Progenitor cell of endocrine pancreas (in vitro differentiated cells): ENCODE results near the gene RALGAPA2. TPM values are rescaled to one million over a fixed set of nuclear protein-coding genes. Genes with fewer than 3 reads are reported as not detected.

ENCODE experiments used
- DNase-seq: peaks from one replicate; pipeline ENCODE4 v3.0.0; 2021; ENCODE audit warnings: low spot score; ENCODE audit not compliant: unreplicated experiment
- H3K27ac Mint-ChIP-seq: 2 replicates; pipeline ENCODE4 v1.8.0; 2021; ENCODE audit warnings: mild to moderate bottlenecking, moderate library complexity, mixed read lengths
- H3K27me3 Mint-ChIP-seq: 2 replicates; pipeline ENCODE4 v1.8.0; 2021; ENCODE audit warnings: mixed read lengths
- H3K36me3 Mint-ChIP-seq: 2 replicates; pipeline ENCODE4 v1.8.0; 2022; ENCODE audit warnings: mixed read lengths; ENCODE audit not compliant: insufficient read depth
- H3K4me1 Mint-ChIP-seq: 2 replicates; pipeline ENCODE4 v1.8.0; 2021; ENCODE audit warnings: low read depth, mixed read lengths
- H3K4me3 Mint-ChIP-seq: 2 replicates; pipeline ENCODE4 v1.8.0; 2021; ENCODE audit warnings: low read depth, mild to moderate bottlenecking, moderate library complexity, mixed read lengths
- H3K9me3 Mint-ChIP-seq: 2 replicates; pipeline ENCODE4 v1.8.0; 2021; ENCODE audit warnings: low read depth, mixed read lengths
- CTCF ChIP-seq: fragments of 200-600 bp; sonication (generic); IDR thresholded peaks from one replicate; pipeline ENCODE4 v1.5.0; 2021; ENCODE audit warnings: antibody characterized with exemption, mild to moderate bottlenecking; ENCODE audit not compliant: unreplicated experiment
- total RNA-seq: library from RNA; stranded (reverse); gene quantifications from 2 replicates; pipeline ENCODE4 v1.2.1, GENCODE V29; 2021

RALGAPA2 gene
- total RNA-seq, 1 donor from 2014 or later = 109 TPM

- DNase-seq = no peak
- H3K27ac Mint-ChIP-seq = no peak overlapping the region
- H3K9me3 Mint-ChIP-seq = no peaks in the 10 kb centered on the region
- no peaks in the 10 kb centered on the region for H3K4me1 Mint-ChIP-seq
- no peak for TF ChIP-seq CTCF
- no peaks in the 10 kb centered on the region for H3K36me3 Mint-ChIP-seq
- peaks cover 4% of the 10 kb centered on the region for H3K27me3 Mint-ChIP-seq
- no peak overlapping the region for H3K4me3 Mint-ChIP-seq
Observed at GRCh38 chr20:20733943-20734342, 21.5 kb upstream of the RALGAPA2 start.

GRCh38 chr20:20732641-20733040 lies 20.2 kb upstream of the RALGAPA2 start:
- H3K4me3 Mint-ChIP-seq = no peak overlapping the region
- H3K4me1 Mint-ChIP-seq = no peaks in the 10 kb centered on the region
- peaks cover 4% of the 10 kb centered on the region for H3K27me3 Mint-ChIP-seq
- H3K27ac Mint-ChIP-seq = no peak overlapping the region
- no peaks in the 10 kb centered on the region for H3K9me3 Mint-ChIP-seq
- TF ChIP-seq CTCF = no peak
- no peaks in the 10 kb centered on the region for H3K36me3 Mint-ChIP-seq
- DNase-seq = no peak

DNA sequence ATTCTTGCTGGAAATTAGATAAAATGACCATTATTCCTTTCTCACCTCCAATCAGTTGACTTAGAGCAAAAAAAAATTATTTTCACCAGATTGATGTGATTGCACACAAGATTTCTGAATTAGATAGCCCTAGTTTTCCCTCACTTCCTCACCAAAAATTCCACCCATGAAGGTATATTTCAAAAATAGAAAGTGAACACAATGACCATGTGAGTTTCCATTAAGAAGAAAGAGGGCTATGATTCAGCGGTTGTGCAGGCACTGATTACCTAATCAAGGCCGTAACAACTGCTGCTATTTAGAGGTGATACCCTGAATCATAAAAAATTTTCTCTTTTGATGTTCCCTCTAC lies 19.5 kb upstream of the RALGAPA2 start:
- Mint-ChIP-seq H3K4me3 (no peak overlapping the region), H3K27ac (no peak overlapping the region), H3K9me3 (no peaks in the 10 kb centered on the region), H3K4me1 (no peaks in the 10 kb centered on the region), H3K36me3 (no peaks in the 10 kb centered on the region), H3K27me3 (peaks cover 4% of the 10 kb centered on the region)
- DNase-seq = no peak
- TF ChIP-seq CTCF = no peak

- DNase-seq = no peak
- Mint-ChIP-seq H3K4me1 (no peaks in the 10 kb centered on the region), H3K9me3 (no peaks in the 10 kb centered on the region), H3K27ac (no peak overlapping the region), H3K4me3 (no peak overlapping the region), H3K36me3 (no peaks in the 10 kb centered on the region), H3K27me3 (no peaks in the 10 kb centered on the region)
- TF ChIP-seq CTCF = no peak
Observed at GRCh38 chr20:20731000-20731944, 18.8 kb upstream of the RALGAPA2 start.

GRCh38 chr20:20729563-20729962 lies 17.1 kb upstream of the RALGAPA2 start:
- no peak for TF ChIP-seq CTCF
- no peak for DNase-seq
- Mint-ChIP-seq H3K27me3 (no peaks in the 10 kb centered on the region), H3K36me3 (no peaks in the 10 kb centered on the region), H3K9me3 (no peaks in the 10 kb centered on the region), H3K4me3 (no peak overlapping the region), H3K4me1 (no peaks in the 10 kb centered on the region), H3K27ac (no peak overlapping the region)
